ENCODE measurements around the gene HOATZ.

The HOATZ gene

GRCh38 chr11:111531687-111532364 is 17.2 kb downstream of the HOATZ start:
- Histone ChIP-seq H3K9me3 (ENCODE audit: control insufficient read depth, insufficient read depth, low read length) (no peaks in the 10 kb centered on the region), H3K4me1 (ENCODE audit: control insufficient read depth, insufficient read depth, low read length) (no peaks in the 10 kb centered on the region), H3K27ac (ENCODE audit: low read length) (no peak overlapping the region), H3K27me3 (ENCODE audit: control insufficient read depth, insufficient read depth, low read length) (no peaks in the 10 kb centered on the region), H3K36me3 (ENCODE audit: control insufficient read depth, insufficient read depth, low read length) (no peaks in the 10 kb centered on the region), H3K4me3 (ENCODE audit: low read length) (no peak overlapping the region)
- WGBS (ENCODE audit: insufficient coverage, insufficient read length), result no CpG with 5 or more reads among the region's 9 CpGs
- DNase-seq (ENCODE audit: low read depth, low spot score), result no peak

- no peak for DNase-seq (ENCODE audit: low read depth, low spot score)
- Histone ChIP-seq H3K9me3 (ENCODE audit: control insufficient read depth, insufficient read depth, low read length) (no peaks in the 10 kb centered on the region), H3K4me3 (ENCODE audit: low read length) (no peak overlapping the region), H3K4me1 (ENCODE audit: control insufficient read depth, insufficient read depth, low read length) (no peaks in the 10 kb centered on the region), H3K36me3 (ENCODE audit: control insufficient read depth, insufficient read depth, low read length) (no peaks in the 10 kb centered on the region), H3K27me3 (ENCODE audit: control insufficient read depth, insufficient read depth, low read length) (no peaks in the 10 kb centered on the region), H3K27ac (ENCODE audit: low read length) (no peak overlapping the region)
- WGBS (ENCODE audit: insufficient coverage, insufficient read length), result no CpG with 5 or more reads among the region's 5 CpGs
Measured at GRCh38 chr11:111532365-111532709, 17.8 kb downstream of the HOATZ start.

- H3K4me3 ChIP-seq (ENCODE audit: low read length), result no peak overlapping the region
- 0 out of 2 replicates have a peak, but pooled peaks cover 5% of the 10 kb centered on the region for H3K4me1 ChIP-seq (ENCODE audit: control insufficient read depth, insufficient read depth, low read length)
- no peaks in the 10 kb centered on the region for H3K9me3 ChIP-seq (ENCODE audit: control insufficient read depth, insufficient read depth, low read length)
- 100% methylated on average over 1 of the region's 6 CpGs for WGBS (ENCODE audit: insufficient coverage, insufficient read length)
- H3K36me3 ChIP-seq (ENCODE audit: control insufficient read depth, insufficient read depth, low read length), result no peaks in the 10 kb centered on the region
- no peak overlapping the region for H3K27ac ChIP-seq (ENCODE audit: low read length)
- no peak for DNase-seq (ENCODE audit: low read depth, low spot score)
- peaks cover 10% of the 10 kb centered on the region; the same call in 1 of the 2 replicates for H3K27me3 ChIP-seq (ENCODE audit: control insufficient read depth, insufficient read depth, low read length)
Measured at GRCh38 chr11:111535281-111535680, 20.7 kb downstream of the HOATZ start.

- Histone ChIP-seq H3K4me1 (ENCODE audit: control insufficient read depth, insufficient read depth, low read length) (0 out of 2 replicates have a peak, but pooled peaks cover 5% of the 10 kb centered on the region), H3K27me3 (ENCODE audit: control insufficient read depth, insufficient read depth, low read length) (peaks cover 22% of the 10 kb centered on the region; the same call in 1 of the 2 replicates), H3K36me3 (ENCODE audit: control insufficient read depth, insufficient read depth, low read length) (no peaks in the 10 kb centered on the region), H3K9me3 (ENCODE audit: control insufficient read depth, insufficient read depth, low read length) (no peaks in the 10 kb centered on the region), H3K27ac (ENCODE audit: low read length) (no peak overlapping the region), H3K4me3 (ENCODE audit: low read length) (no peak overlapping the region)
- WGBS (ENCODE audit: insufficient coverage, insufficient read length), result no CpG with 5 or more reads among the region's 3 CpGs
- DNase-seq (ENCODE audit: low read depth, low spot score), result no peak
Measured at GRCh38 chr11:111537336-111537860, 22.8 kb downstream of the HOATZ start.

GRCh38 chr11:111538407-111539114 is 24.0 kb downstream of the HOATZ start:
- no peaks in the 10 kb centered on the region for H3K9me3 ChIP-seq (ENCODE audit: control insufficient read depth, insufficient read depth, low read length)
- DNase-seq (ENCODE audit: low read depth, low spot score), result no peak
- H3K27ac ChIP-seq (ENCODE audit: low read length), result no peak overlapping the region
- H3K4me3 ChIP-seq (ENCODE audit: low read length), result no peak overlapping the region
- no CpG with 5 or more reads among the region's 1 CpG for WGBS (ENCODE audit: insufficient coverage, insufficient read length)
- H3K27me3 ChIP-seq (ENCODE audit: control insufficient read depth, insufficient read depth, low read length), result peaks cover 26% of the 10 kb centered on the region; the same call in 1 of the 2 replicates
- H3K4me1 ChIP-seq (ENCODE audit: control insufficient read depth, insufficient read depth, low read length), result 0 out of 2 replicates have a peak, but pooled peaks cover 5% of the 10 kb centered on the region
- H3K36me3 ChIP-seq (ENCODE audit: control insufficient read depth, insufficient read depth, low read length), result no peaks in the 10 kb centered on the region

- no CpG with 5 or more reads among the region's 9 CpGs for WGBS (ENCODE audit: insufficient coverage, insufficient read length)
- H3K27me3 ChIP-seq (ENCODE audit: control insufficient read depth, insufficient read depth, low read length), result peaks cover 26% of the 10 kb centered on the region; the same call in 1 of the 2 replicates
- no peak for DNase-seq (ENCODE audit: low read depth, low spot score)
- no peaks in the 10 kb centered on the region for H3K36me3 ChIP-seq (ENCODE audit: control insufficient read depth, insufficient read depth, low read length)
- no peaks in the 10 kb centered on the region for H3K9me3 ChIP-seq (ENCODE audit: control insufficient read depth, insufficient read depth, low read length)
- no peak overlapping the region for H3K27ac ChIP-seq (ENCODE audit: low read length)
- H3K4me1 ChIP-seq (ENCODE audit: control insufficient read depth, insufficient read depth, low read length), result 0 out of 2 replicates have a peak, but pooled peaks cover 5% of the 10 kb centered on the region
- H3K4me3 ChIP-seq (ENCODE audit: low read length), result no peak overlapping the region; the same call in 1 of the 2 replicates
Measured at GRCh38 chr11:111539426-111540113, 25.0 kb downstream of the HOATZ start.

GRCh38 chr11:111540114-111540936 is 25.7 kb downstream of the HOATZ start, which contains the start of gene LAYN:
Gene LAYN (plus strand): TSS chr11:111540720. CDS start chr11:111540844, 124 bp downstream.
- Histone ChIP-seq H3K9me3 (ENCODE audit: control insufficient read depth, insufficient read depth, low read length) (no peaks in the 10 kb centered on the region), H3K4me3 (ENCODE audit: low read length) (peak within 1 kb of the TSS; percentile 54), H3K36me3 (ENCODE audit: control insufficient read depth, insufficient read depth, low read length) (no peaks in the 10 kb centered on the region), H3K27me3 (ENCODE audit: control insufficient read depth, insufficient read depth, low read length) (peaks cover 26% of the 10 kb centered on the region; the same call in 1 of the 2 replicates), H3K27ac (ENCODE audit: low read length) (no peak within 1 kb of the TSS), H3K4me1 (ENCODE audit: control insufficient read depth, insufficient read depth, low read length) (0 out of 2 replicates have a peak, but pooled peaks cover 5% of the 10 kb centered on the region)
- DNase-seq (ENCODE audit: low read depth, low spot score), result no peak
- no CpG with 5 or more reads among the region's 70 CpGs for WGBS (ENCODE audit: insufficient coverage, insufficient read length)

- Histone ChIP-seq H3K27ac (ENCODE audit: low read length) (no peak overlapping the region), H3K27me3 (ENCODE audit: control insufficient read depth, insufficient read depth, low read length) (peaks cover 26% of the 10 kb centered on the region; the same call in 1 of the 2 replicates), H3K4me1 (ENCODE audit: control insufficient read depth, insufficient read depth, low read length) (0 out of 2 replicates have a peak, but pooled peaks cover 5% of the 10 kb centered on the region), H3K4me3 (ENCODE audit: low read length) (peak overlapping the region; percentile 54), H3K9me3 (ENCODE audit: control insufficient read depth, insufficient read depth, low read length) (no peaks in the 10 kb centered on the region), H3K36me3 (ENCODE audit: control insufficient read depth, insufficient read depth, low read length) (no peaks in the 10 kb centered on the region)
- DNase-seq (ENCODE audit: low read depth, low spot score), result no peak
- no CpG with 5 or more reads among the region's 22 CpGs for whole genome bisulfite sequencing (ENCODE audit: insufficient coverage, insufficient read length)
Measured at GRCh38 chr11:111540937-111541253, 26.3 kb downstream of the HOATZ start.

- Histone ChIP-seq H3K4me3 (ENCODE audit: low read length) (peak overlapping the region; percentile 54), H3K9me3 (ENCODE audit: control insufficient read depth, insufficient read depth, low read length) (no peaks in the 10 kb centered on the region), H3K27me3 (ENCODE audit: control insufficient read depth, insufficient read depth, low read length) (peaks cover 26% of the 10 kb centered on the region; the same call in 1 of the 2 replicates), H3K27ac (ENCODE audit: low read length) (no peak overlapping the region), H3K36me3 (ENCODE audit: control insufficient read depth, insufficient read depth, low read length) (no peaks in the 10 kb centered on the region), H3K4me1 (ENCODE audit: control insufficient read depth, insufficient read depth, low read length) (0 out of 2 replicates have a peak, but pooled peaks cover 5% of the 10 kb centered on the region)
- no CpG with 5 or more reads among the region's 41 CpGs for WGBS (ENCODE audit: insufficient coverage, insufficient read length)
- peak; percentile 16 for DNase-seq (ENCODE audit: low read depth, low spot score)
Measured at GRCh38 chr11:111541254-111542061, 26.9 kb downstream of the HOATZ start.
